ENCODE results near the gene GJB3. TPM values are rescaled to one million over a fixed set of nuclear protein-coding genes. Genes with fewer than 3 reads are reported as not detected.

The GJB3 gene
- total and polyA plus RNA-seq, 9 of the 15 experiments (the other 6 are each of a cell fraction or from before 2014, with no cell fraction given): not detected

DNA sequence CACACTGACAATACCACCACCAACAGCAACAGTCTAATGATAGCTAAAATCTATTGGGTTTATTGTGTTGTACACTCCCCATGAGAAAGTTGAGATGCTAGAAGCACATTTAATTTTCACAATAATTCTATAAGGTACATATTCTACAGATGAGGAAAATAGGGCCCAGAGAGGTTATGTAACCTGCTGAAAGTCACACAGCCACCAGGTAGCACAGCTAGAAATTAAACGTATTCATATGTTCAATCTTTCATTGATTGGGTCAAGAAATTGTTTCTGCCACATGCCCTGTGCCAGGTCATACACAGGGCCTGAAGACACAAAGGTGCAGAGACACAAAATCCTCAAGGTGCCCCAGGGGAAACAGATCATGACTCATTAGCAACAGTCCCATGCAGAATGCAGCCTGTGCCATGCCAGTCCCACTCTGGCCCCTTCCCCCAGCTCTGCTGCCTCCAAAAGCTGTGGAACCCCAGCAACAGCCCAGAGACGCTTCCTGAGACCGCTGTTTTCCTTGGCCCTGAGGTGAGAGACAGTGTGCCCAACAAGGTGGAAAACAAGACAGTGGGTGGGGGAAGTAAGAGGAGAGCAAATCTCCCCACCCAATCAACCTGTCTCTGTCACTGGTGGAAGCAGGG is 43.9 kb downstream of the GJB3 start (continued):
- TF ChIP-seq SRSF7 (optimal IDR thresholded peaks at IDR 0.05; ENCODE audit: low read depth, low read length) (no peak), ZNF140 (CRISPR knock-in tag; IDR thresholded peaks at IDR 0.05) (no peak), ZFP36 (IDR thresholded peaks at IDR 0.05; ENCODE audit: low read depth, low read length, partially characterized antibody) (peak; percentile 91), ARNT (IDR thresholded peaks at IDR 0.05) (no peak), TBP (optimal IDR thresholded peaks at IDR 0.05; ENCODE audit: low read depth, low read length) (no peak), ZNF23 (CRISPR knock-in tag; IDR thresholded peaks at IDR 0.05) (no peak), ZNF124 (CRISPR knock-in tag; IDR thresholded peaks at IDR 0.05) (no peak), CCNT2 (IDR thresholded peaks at IDR 0.05; ENCODE audit: borderline replicate concordance, extremely low read depth, insufficient read length, low read depth, low read length) (no peak), BRD4 (IDR thresholded peaks at IDR 0.05) (no peak), TRIM28 (IDR thresholded peaks at IDR 0.05) (no peak), DACH1 (IDR thresholded peaks at IDR 0.05; ENCODE audit: partially characterized antibody) (no peak), ZNF232 (CRISPR knock-in tag; IDR thresholded peaks at IDR 0.05) (no peak), ELF4 (CRISPR knock-in tag; IDR thresholded peaks at IDR 0.05) (no peak), BRD9 (IDR thresholded peaks at IDR 0.05; ENCODE audit: low read depth, partially characterized antibody) (peak; percentile 94), BCOR (IDR thresholded peaks at IDR 0.05) (peak; percentile 89), ZNF324 (CRISPR knock-in tag; IDR thresholded peaks at IDR 0.05) (no peak), MCM3 (IDR thresholded peaks at IDR 0.05) (no peak), ZNF217 (CRISPR knock-in tag; IDR thresholded peaks at IDR 0.05) (no peak), ZFP1 (CRISPR knock-in tag; IDR thresholded peaks at IDR 0.05) (no peak)
- TF ChIP-seq, protein P1, sequence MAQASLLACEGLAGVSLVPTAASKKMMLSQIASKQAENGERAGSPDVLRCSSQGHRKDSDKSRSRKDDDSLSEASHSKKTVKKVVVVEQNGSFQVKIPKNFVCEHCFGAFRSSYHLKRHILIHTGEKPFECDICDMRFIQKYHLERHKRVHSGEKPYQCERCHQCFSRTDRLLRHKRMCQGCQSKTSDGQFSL (CRISPR knock-in tag; IDR thresholded peaks at IDR 0.05): no peak
- TF ChIP-seq, protein P1 (tag; IDR thresholded peaks at IDR 0.05): no peak
- TF ChIP-seq, protein P2, sequence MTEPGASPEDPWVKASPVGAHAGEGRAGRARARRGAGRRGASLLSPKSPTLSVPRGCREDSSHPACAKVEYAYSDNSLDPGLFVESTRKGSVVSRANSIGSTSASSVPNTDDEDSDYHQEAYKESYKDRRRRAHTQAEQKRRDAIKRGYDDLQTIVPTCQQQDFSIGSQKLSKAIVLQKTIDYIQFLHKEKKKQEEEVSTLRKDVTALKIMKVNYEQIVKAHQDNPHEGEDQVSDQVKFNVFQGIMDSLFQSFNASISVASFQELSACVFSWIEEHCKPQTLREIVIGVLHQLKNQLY (CRISPR knock-in tag; conservative IDR thresholded peaks at IDR 0.05): no peak
- TF ChIP-seq, protein P3, sequence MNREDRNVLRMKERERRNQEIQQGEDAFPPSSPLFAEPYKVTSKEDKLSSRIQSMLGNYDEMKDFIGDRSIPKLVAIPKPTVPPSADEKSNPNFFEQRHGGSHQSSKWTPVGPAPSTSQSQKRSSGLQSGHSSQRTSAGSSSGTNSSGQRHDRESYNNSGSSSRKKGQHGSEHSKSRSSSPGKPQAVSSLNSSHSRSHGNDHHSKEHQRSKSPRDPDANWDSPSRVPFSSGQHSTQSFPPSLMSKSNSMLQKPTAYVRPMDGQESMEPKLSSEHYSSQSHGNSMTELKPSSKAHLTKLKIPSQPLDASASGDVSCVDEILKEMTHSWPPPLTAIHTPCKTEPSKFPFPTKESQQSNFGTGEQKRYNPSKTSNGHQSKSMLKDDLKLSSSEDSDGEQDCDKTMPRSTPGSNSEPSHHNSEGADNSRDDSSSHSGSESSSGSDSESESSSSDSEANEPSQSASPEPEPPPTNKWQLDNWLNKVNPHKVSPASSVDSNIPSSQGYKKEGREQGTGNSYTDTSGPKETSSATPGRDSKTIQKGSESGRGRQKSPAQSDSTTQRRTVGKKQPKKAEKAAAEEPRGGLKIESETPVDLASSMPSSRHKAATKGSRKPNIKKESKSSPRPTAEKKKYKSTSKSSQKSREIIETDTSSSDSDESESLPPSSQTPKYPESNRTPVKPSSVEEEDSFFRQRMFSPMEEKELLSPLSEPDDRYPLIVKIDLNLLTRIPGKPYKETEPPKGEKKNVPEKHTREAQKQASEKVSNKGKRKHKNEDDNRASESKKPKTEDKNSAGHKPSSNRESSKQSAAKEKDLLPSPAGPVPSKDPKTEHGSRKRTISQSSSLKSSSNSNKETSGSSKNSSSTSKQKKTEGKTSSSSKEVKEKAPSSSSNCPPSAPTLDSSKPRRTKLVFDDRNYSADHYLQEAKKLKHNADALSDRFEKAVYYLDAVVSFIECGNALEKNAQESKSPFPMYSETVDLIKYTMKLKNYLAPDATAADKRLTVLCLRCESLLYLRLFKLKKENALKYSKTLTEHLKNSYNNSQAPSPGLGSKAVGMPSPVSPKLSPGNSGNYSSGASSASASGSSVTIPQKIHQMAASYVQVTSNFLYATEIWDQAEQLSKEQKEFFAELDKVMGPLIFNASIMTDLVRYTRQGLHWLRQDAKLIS (CRISPR knock-in tag; IDR thresholded peaks at IDR 0.05): no peak
- TF ChIP-seq, protein P4, sequence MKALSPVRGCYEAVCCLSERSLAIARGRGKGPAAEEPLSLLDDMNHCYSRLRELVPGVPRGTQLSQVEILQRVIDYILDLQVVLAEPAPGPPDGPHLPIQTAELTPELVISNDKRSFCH (CRISPR knock-in tag; IDR thresholded peaks at IDR 0.05): no peak
- TF ChIP-seq, protein P4 (tag; IDR thresholded peaks at IDR 0.05): no peak

All from K562 (cell line).